Mesothelial cell of epicardium (in vitro differentiated cells): Measurements from ENCODE around the gene RBM20. TPM values are rescaled to one million over a fixed set of nuclear protein-coding genes. Genes with fewer than 3 reads are reported as not detected.
"Not testable (repeated sequence)": the region's sequence is repeated elsewhere in the genome, so short reads cannot be mapped to it uniquely, and the experiment has no call there.

ENCODE experiments used
- DNase-seq, 2 experiments: peaks; one replicate each; pipeline ENCODE4 v3.0.0; 2021; ENCODE audit warnings: low spot score in 2 of 2; ENCODE audit not compliant: unreplicated experiment in 2 of 2
- H3K27ac Mint-ChIP-seq: 2 replicates; pipeline ENCODE4 v1.8.0; 2021; ENCODE audit warnings: mixed read lengths
- H3K27me3 Mint-ChIP-seq: 2 replicates; pipeline ENCODE4 v1.8.0; 2021; ENCODE audit warnings: low read depth, mixed read lengths
- H3K36me3 Mint-ChIP-seq: 2 replicates; pipeline ENCODE4 v1.8.0; 2021; ENCODE audit warnings: mixed read lengths
- H3K4me1 Mint-ChIP-seq: 2 replicates; pipeline ENCODE4 v1.8.0; 2021; ENCODE audit warnings: mixed read lengths
- H3K4me3 Mint-ChIP-seq: 2 replicates; pipeline ENCODE4 v1.8.0; 2021; ENCODE audit warnings: mild to moderate bottlenecking, moderate library complexity, mixed read lengths
- H3K9me3 Mint-ChIP-seq: 2 replicates; pipeline ENCODE4 v1.8.0; 2021; ENCODE audit warnings: mixed read lengths
- CTCF ChIP-seq: fragments of 200-600 bp; sonication (generic); IDR thresholded peaks from one replicate; pipeline ENCODE4 v1.5.0; 2021; ENCODE audit warnings: antibody characterized with exemption; ENCODE audit not compliant: unreplicated experiment
- total RNA-seq: library from RNA; stranded (reverse); gene quantifications from 3 replicates; pipeline ENCODE4 v1.2.1, GENCODE V29; 2021

Gene RBM20
- total RNA-seq, 1 donor from 2014 or later, result 23.3 TPM

GRCh38 chr10:110661292-110661691, 17.2 kb downstream of the RBM20 start:
- Mint-ChIP-seq H3K4me3 (no peak overlapping the region), H3K9me3 (peaks cover 3% of the 10 kb centered on the region), H3K4me1 (peaks cover 10% of the 10 kb centered on the region), H3K27ac (peak overlapping the region; percentile 38), H3K27me3 (no peaks in the 10 kb centered on the region), H3K36me3 (peaks cover 26% of the 10 kb centered on the region)
- DNase-seq, result no peak
- TF ChIP-seq CTCF, result no peak

GRCh38 chr10:110664483-110665420, 20.6 kb downstream of the RBM20 start:
- Mint-ChIP-seq H3K27me3 (no peaks in the 10 kb centered on the region), H3K9me3 (peaks cover 3% of the 10 kb centered on the region), H3K36me3 (peaks cover 19% of the 10 kb centered on the region), H3K4me1 (peaks cover 41% of the 10 kb centered on the region), H3K4me3 (no peak overlapping the region), H3K27ac (peak overlapping the region; percentile 95)
- DNase-seq, result no peak
- no peak for TF ChIP-seq CTCF

- peak overlapping the region; percentile 68 for H3K27ac Mint-ChIP-seq
- H3K9me3 Mint-ChIP-seq, DNase-seq, H3K27me3 Mint-ChIP-seq, H3K4me3 Mint-ChIP-seq: not testable (repeated sequence)
- H3K36me3 Mint-ChIP-seq, result peaks cover 15% of the 10 kb centered on the region
- H3K4me1 Mint-ChIP-seq, result peaks cover 47% of the 10 kb centered on the region
Measured at GRCh38 chr10:110666259-110666658, 22.1 kb downstream of the RBM20 start.

- TF ChIP-seq CTCF, result no peak
- Mint-ChIP-seq H3K4me3 (no peak overlapping the region), H3K36me3 (peaks cover 15% of the 10 kb centered on the region), H3K27ac (peak overlapping the region; percentile 68), H3K9me3 (peaks cover 3% of the 10 kb centered on the region), H3K4me1 (peaks cover 47% of the 10 kb centered on the region), H3K27me3 (no peaks in the 10 kb centered on the region)
- DNase-seq, result no peak
Measured at GRCh38 chr10:110666673-110667072, 22.5 kb downstream of the RBM20 start.

GRCh38 chr10:110667620-110668343, 23.6 kb downstream of the RBM20 start:
- no peak for DNase-seq
- no peak for TF ChIP-seq CTCF
- H3K27ac Mint-ChIP-seq, result peak overlapping the region; percentile 96
- no peaks in the 10 kb centered on the region for H3K27me3 Mint-ChIP-seq
- H3K9me3 Mint-ChIP-seq, result peaks cover 3% of the 10 kb centered on the region
- peak overlapping the region; percentile 7 for H3K4me3 Mint-ChIP-seq
- H3K36me3 Mint-ChIP-seq, result peaks cover 10% of the 10 kb centered on the region
- H3K4me1 Mint-ChIP-seq, result peaks cover 51% of the 10 kb centered on the region

GRCh38 chr10:110668443-110668842, 24.3 kb downstream of the RBM20 start:
- Mint-ChIP-seq H3K9me3 (peaks cover 3% of the 10 kb centered on the region), H3K27me3 (no peaks in the 10 kb centered on the region), H3K4me1 (peaks cover 51% of the 10 kb centered on the region), H3K27ac (peak overlapping the region; percentile 96), H3K4me3 (peak overlapping the region; percentile 7), H3K36me3 (peaks cover 5% of the 10 kb centered on the region)
- no peak for DNase-seq
- TF ChIP-seq CTCF, result no peak
